HepG2 (cell line): Measurements from ENCODE around the gene SLC19A1. TPM values are rescaled to one million over a fixed set of nuclear protein-coding genes. Genes with fewer than 3 reads are reported as not detected.

ENCODE experiments used
- ATF7 ChIP-seq, 2 experiments: fragments of 450-650 bp in 1 of 2; sonication (generic) in 1 of 2; formaldehyde crosslinking in 1 of 2; IDR thresholded peaks; 2 replicates each; pipeline versions ENCODE4 v1.4.0 to v1.6.1; 2016 to 2020; ENCODE audit warnings: antibody characterized with exemption in 1 of 2, mild to moderate bottlenecking in 1 of 2, missing genetic modification reagents in 1 of 2
- CREB3 ChIP-seq: sonication (generic); formaldehyde crosslinking; IDR thresholded peaks from 2 replicates; pipeline ENCODE4 v1.5.0; 2020; ENCODE audit warnings: missing genetic modification reagents
- DPF2 ChIP-seq: sonication (generic); formaldehyde crosslinking; IDR thresholded peaks from 2 replicates; pipeline ENCODE4 v1.4.0; 2020; ENCODE audit warnings: mild to moderate bottlenecking, low read depth, missing genetic modification reagents, borderline replicate concordance
- DZIP1 ChIP-seq: sonication (generic); formaldehyde crosslinking; IDR thresholded peaks from 2 replicates; pipeline ENCODE4 v1.5.0; 2020; ENCODE audit warnings: mild to moderate bottlenecking, missing genetic modification reagents
- MYNN ChIP-seq: sonication (generic); formaldehyde crosslinking; IDR thresholded peaks from 2 replicates; pipeline ENCODE4 v1.4.0; 2020; ENCODE audit warnings: mild to moderate bottlenecking, low read depth, missing genetic modification reagents
- PAWR ChIP-seq: sonication (generic); formaldehyde crosslinking; IDR thresholded peaks from 2 replicates; pipeline ENCODE4 v1.4.0; 2020; ENCODE audit warnings: missing genetic modification reagents, mild to moderate bottlenecking, borderline replicate concordance
- PRPF4 ChIP-seq: fragments of 200-400 bp; formaldehyde crosslinking; IDR thresholded peaks from 2 replicates; pipeline ENCODE4 v1.6.1; 2016; ENCODE audit warnings: low read length, low read depth; ENCODE audit not compliant: poor library complexity, severe bottlenecking
- RBM22 ChIP-seq: fragments of 200-400 bp; formaldehyde crosslinking; optimal IDR thresholded peaks from 2 replicates; pipeline ENCODE3; 2017; ENCODE audit warnings: mild to moderate bottlenecking, low read length, moderate library complexity
- ZFX ChIP-seq: sonication (generic); formaldehyde crosslinking; IDR thresholded peaks from 2 replicates; pipeline ENCODE4 v1.4.0; 2020; ENCODE audit warnings: mild to moderate bottlenecking, low read depth, missing genetic modification reagents, moderate library complexity
- ZFY ChIP-seq: sonication (generic); formaldehyde crosslinking; IDR thresholded peaks from 2 replicates; pipeline ENCODE4 v1.4.0; 2020; ENCODE audit warnings: missing genetic modification reagents
- ZNF3 ChIP-seq: IDR thresholded peaks from 2 replicates; pipeline ENCODE4 v1.7.0; 2017; ENCODE audit warnings: inconsistent platforms
- ZNF318 ChIP-seq: sonication (generic); formaldehyde crosslinking; IDR thresholded peaks from 2 replicates; pipeline ENCODE4 v1.4.0; 2020; ENCODE audit warnings: mild to moderate bottlenecking, missing genetic modification reagents
- ZNF546 ChIP-seq: sonication (generic); formaldehyde crosslinking; conservative IDR thresholded peaks from 2 replicates; pipeline ENCODE4 v1.8.1; 2023; ENCODE audit warnings: mild to moderate bottlenecking, missing genetic modification reagents
- ZNF800 ChIP-seq: sonication (generic); formaldehyde crosslinking; IDR thresholded peaks from 2 replicates; pipeline ENCODE4 v1.4.0; 2020; ENCODE audit warnings: missing genetic modification reagents
- polyA plus RNA-seq, 8 experiments: library from polyadenylated mRNA; depleted of rRNA in 3 of 8; stranded (reverse) in 7 of 8; unstranded in 1 of 8; fragments of >200 nt; fragmentation: Illumina TruSeq in 4 of 8; extraction: Trizol in 4 of 8; gene quantifications; 2 replicates each; pipeline versions ENCODE4 v1.2.1 to v1.2.3, GENCODE V29; 2011 to 2016; ENCODE audit warnings: low read depth in 4 of 8, missing spikeins in 1 of 8, mixed read lengths in 1 of 8; ENCODE audit not compliant: insufficient read depth in 1 of 8
- total RNA-seq, 5 experiments: library from RNA; depleted of rRNA; stranded (reverse); fragments of >200 nt; fragmentation: Illumina TruSeq; extraction: Trizol; gene quantifications; 2 replicates each; pipeline ENCODE4 v1.2.3, GENCODE V29; 2016; ENCODE audit warnings: low read depth in 1 of 5

SLC19A1 gene
- total and polyA plus RNA-seq, 2 of the 13 experiments (the other 11 are each of a cell fraction or from before 2014, with no cell fraction given): 21.8 to 23.0 TPM

- no peak for TF ChIP-seq DPF2
- TF ChIP-seq CREB3 (CRISPR knock-in tag): no peak
- no peak for TF ChIP-seq RBM22
- no peak for TF ChIP-seq PAWR (CRISPR knock-in tag)
- TF ChIP-seq PRPF4: no peak
- TF ChIP-seq ZFX (CRISPR knock-in tag): peak; percentile 32; the same call in 1 of the 2 replicates
- no peak for TF ChIP-seq ZNF800 (CRISPR knock-in tag)
- TF ChIP-seq ATF7 (IDR thresholded peaks at IDR 0.05): no peak
- no peak for TF ChIP-seq ATF7 (CRISPR knock-in tag; IDR thresholded peaks at IDR 0.05)
- TF ChIP-seq ZNF546 (CRISPR knock-in tag): no peak
- TF ChIP-seq ZNF318 (CRISPR knock-in tag): no peak
- TF ChIP-seq MYNN: 0 out of 2 replicates have a peak, but pooled peaks have one; percentile 61
- TF ChIP-seq ZFY (CRISPR knock-in tag): peak; percentile 62; the same call in 1 of the 2 replicates
- no peak for TF ChIP-seq ZNF3 (CRISPR knock-in tag)
- no peak for TF ChIP-seq DZIP1 (CRISPR knock-in tag)
These were observed 810 bp downstream of the SLC19A1 start (continued) for GRCh38 chr21:45541221-45542039.
